Ishikawa (cell line): Measurements from ENCODE around the gene G6PC2.

Experiments used
- CEBPB ChIP-seq: IDR thresholded peaks from 2 replicates; pipeline ENCODE4 v1.6.1; 2012
- CREB1 ChIP-seq: IDR thresholded peaks from 2 replicates; pipeline ENCODE4 v1.6.1; 2012; ENCODE audit warnings: low read depth
- EGR1 ChIP-seq: IDR thresholded peaks from 2 replicates; pipeline ENCODE4 v1.6.1; 2012
- EP300 ChIP-seq: IDR thresholded peaks from 2 replicates; pipeline ENCODE4 v1.6.1; 2012; ENCODE audit warnings: borderline replicate concordance
- FOXM1 ChIP-seq: IDR thresholded peaks from 2 replicates; pipeline ENCODE4 v1.6.1; 2012; ENCODE audit warnings: low read depth, borderline replicate concordance
- NFIC ChIP-seq: IDR thresholded peaks from 2 replicates; pipeline ENCODE4 v1.6.1; 2012
- RAD21 ChIP-seq: IDR thresholded peaks from 2 replicates; pipeline ENCODE4 v1.6.1; 2012; ENCODE audit warnings: low read depth
- TAF1 ChIP-seq: IDR thresholded peaks from 2 replicates; pipeline ENCODE4 v1.6.1; 2012; ENCODE audit warnings: low read depth, mild to moderate bottlenecking
- TCF12 ChIP-seq: IDR thresholded peaks from 2 replicates; pipeline ENCODE4 v1.6.1; 2012; ENCODE audit warnings: low read depth
- TEAD4 ChIP-seq: IDR thresholded peaks from 2 replicates; pipeline ENCODE4 v1.6.1; 2012
- YY1 ChIP-seq: IDR thresholded peaks from 2 replicates; pipeline ENCODE4 v1.6.1; 2012; ENCODE audit warnings: low read depth
- ZBTB7A ChIP-seq: IDR thresholded peaks from 2 replicates; pipeline ENCODE4 v1.6.1; 2012; ENCODE audit warnings: low read depth
- TF ChIP-seq, protein P1 (sequence below): IDR thresholded peaks from 2 replicates; pipeline ENCODE4 v1.6.1; 2012; ENCODE audit warnings: low read depth, mild to moderate bottlenecking
- TF ChIP-seq, protein P2 (sequence below): IDR thresholded peaks from 2 replicates; pipeline ENCODE4 v1.6.1; 2012
- TF ChIP-seq, protein P3 (sequence below): IDR thresholded peaks from 2 replicates; pipeline ENCODE4 v1.6.1; 2012

Gene G6PC2

DNA sequence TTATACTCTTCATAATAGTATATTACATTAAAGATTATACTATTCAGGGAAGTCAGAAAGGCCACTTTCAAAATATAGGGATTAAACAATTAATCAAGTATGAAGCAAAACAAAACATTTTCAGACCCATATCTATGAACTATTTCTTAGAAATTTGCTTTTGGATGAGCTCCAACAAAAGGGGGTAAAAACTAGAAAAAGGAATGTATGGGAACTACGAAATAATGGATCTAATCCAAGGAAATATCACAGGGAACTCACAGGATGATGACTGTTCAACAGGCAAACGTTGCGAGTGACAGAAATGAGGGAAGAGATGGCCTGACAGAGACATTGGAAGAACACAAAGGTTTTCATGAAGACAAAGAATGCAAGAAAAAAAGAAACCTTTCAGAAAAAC lies 27.9 kb downstream of the G6PC2 start:
- TF ChIP-seq TCF12 (no peak), NFIC (no peak), CREB1 (no peak), EGR1 (no peak), TAF1 (no peak), TEAD4 (no peak), FOXM1 (no peak), EP300 (no peak), CEBPB (no peak), RAD21 (no peak), ZBTB7A (no peak), YY1 (no peak)
- TF ChIP-seq, protein P1, sequence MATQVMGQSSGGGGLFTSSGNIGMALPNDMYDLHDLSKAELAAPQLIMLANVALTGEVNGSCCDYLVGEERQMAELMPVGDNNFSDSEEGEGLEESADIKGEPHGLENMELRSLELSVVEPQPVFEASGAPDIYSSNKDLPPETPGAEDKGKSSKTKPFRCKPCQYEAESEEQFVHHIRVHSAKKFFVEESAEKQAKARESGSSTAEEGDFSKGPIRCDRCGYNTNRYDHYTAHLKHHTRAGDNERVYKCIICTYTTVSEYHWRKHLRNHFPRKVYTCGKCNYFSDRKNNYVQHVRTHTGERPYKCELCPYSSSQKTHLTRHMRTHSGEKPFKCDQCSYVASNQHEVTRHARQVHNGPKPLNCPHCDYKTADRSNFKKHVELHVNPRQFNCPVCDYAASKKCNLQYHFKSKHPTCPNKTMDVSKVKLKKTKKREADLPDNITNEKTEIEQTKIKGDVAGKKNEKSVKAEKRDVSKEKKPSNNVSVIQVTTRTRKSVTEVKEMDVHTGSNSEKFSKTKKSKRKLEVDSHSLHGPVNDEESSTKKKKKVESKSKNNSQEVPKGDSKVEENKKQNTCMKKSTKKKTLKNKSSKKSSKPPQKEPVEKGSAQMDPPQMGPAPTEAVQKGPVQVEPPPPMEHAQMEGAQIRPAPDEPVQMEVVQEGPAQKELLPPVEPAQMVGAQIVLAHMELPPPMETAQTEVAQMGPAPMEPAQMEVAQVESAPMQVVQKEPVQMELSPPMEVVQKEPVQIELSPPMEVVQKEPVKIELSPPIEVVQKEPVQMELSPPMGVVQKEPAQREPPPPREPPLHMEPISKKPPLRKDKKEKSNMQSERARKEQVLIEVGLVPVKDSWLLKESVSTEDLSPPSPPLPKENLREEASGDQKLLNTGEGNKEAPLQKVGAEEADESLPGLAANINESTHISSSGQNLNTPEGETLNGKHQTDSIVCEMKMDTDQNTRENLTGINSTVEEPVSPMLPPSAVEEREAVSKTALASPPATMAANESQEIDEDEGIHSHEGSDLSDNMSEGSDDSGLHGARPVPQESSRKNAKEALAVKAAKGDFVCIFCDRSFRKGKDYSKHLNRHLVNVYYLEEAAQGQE = no peak
- TF ChIP-seq, protein P2, sequence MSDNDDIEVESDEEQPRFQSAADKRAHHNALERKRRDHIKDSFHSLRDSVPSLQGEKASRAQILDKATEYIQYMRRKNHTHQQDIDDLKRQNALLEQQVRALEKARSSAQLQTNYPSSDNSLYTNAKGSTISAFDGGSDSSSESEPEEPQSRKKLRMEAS = no peak
- TF ChIP-seq, protein P3, sequence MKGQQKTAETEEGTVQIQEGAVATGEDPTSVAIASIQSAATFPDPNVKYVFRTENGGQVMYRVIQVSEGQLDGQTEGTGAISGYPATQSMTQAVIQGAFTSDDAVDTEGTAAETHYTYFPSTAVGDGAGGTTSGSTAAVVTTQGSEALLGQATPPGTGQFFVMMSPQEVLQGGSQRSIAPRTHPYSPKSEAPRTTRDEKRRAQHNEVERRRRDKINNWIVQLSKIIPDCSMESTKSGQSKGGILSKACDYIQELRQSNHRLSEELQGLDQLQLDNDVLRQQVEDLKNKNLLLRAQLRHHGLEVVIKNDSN = no peak

DNA sequence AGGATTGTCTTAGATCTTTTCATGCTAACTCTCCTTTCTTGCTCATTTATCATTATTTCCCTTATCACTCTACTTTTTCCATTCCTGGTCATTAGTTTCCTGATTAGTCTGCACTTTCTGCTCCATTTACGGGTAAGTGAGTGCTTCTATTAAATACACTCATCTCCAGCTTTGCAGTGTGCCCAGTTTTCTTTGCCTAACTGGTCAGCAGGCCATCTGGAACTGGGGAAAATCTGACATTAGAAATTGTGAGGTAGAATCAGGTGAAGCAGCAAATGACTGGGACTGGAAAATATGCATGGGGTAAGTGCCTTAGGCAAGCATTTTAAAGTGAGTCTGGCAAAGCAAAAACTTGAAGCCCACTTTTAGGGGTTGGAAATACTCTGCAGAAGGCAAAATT lies 29.2 kb downstream of the G6PC2 start:
- no peak for TF ChIP-seq TEAD4
- TF ChIP-seq EGR1 = no peak
- no peak for TF ChIP-seq CREB1
- TF ChIP-seq, protein P3 = no peak
- TF ChIP-seq TCF12 = no peak
- TF ChIP-seq, protein P2 = no peak
- TF ChIP-seq ZBTB7A = no peak
- TF ChIP-seq CEBPB = no peak
- TF ChIP-seq NFIC = no peak
- TF ChIP-seq, protein P1 = no peak
- TF ChIP-seq YY1 = no peak
- TF ChIP-seq EP300 = no peak

DNA sequence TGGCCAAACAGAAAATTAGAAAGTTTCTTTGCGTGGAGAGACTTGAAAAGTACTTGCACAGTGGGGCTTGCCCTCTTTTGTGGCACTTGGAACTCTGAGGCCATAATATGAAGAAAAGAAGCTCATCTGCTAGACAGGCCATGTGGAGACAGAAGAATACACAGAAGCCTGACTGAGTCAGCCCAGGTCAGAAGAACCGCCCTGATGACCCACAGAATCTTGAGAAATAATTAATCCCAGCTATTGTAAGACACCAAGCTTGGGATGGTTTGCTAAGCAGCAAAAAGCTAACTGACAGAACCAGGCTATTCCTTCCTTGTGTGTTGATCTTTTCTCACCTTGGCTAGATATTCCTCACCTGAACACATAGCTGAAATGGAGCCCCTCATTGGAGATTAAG lies 33.7 kb downstream of the G6PC2 start:
- TF ChIP-seq TEAD4 (no peak), TCF12 (no peak), RAD21 (no peak), NFIC (no peak), YY1 (no peak), TAF1 (no peak), CREB1 (no peak)
- TF ChIP-seq, protein P2 = no peak

DNA sequence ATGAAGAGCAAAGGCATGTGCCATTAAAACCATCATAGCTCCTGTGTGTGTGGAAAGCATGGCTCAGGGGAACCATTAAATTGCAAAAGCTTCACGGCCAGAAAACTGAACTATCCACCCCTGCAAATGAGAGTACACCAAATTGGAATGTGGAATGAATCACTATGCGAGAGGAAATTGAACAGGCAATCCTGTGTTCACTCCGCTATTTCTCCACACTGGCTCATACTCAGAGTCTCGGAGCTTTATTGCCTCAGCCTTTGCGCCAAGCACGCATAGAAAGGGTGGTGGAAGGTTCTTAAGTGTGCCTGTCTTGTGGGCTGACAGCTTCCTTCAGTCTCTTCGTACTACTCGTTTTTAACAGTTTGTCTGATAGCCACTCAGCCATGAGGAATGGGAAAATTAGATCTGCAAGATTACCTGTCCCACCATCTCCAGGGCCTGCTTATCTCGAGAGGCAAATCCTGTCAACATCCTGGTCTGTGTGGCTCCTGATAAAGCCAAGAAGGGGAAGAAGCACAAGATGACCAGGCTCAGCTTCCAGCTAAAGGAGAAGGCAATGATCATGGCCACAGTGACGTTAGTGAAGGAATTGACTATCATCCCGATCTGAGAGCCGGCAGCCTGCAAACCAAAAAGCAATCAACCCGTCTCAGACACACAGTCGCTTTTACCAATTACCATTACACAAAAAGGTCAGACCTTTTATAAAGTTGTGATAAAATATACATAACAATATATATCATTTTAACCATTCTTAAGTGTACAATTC lies 34.9 kb downstream of the G6PC2 start:
- TF ChIP-seq, protein P3 = no peak
- TF ChIP-seq RAD21 (no peak), CEBPB (no peak), YY1 (no peak), CREB1 (no peak), TAF1 (no peak)

DNA sequence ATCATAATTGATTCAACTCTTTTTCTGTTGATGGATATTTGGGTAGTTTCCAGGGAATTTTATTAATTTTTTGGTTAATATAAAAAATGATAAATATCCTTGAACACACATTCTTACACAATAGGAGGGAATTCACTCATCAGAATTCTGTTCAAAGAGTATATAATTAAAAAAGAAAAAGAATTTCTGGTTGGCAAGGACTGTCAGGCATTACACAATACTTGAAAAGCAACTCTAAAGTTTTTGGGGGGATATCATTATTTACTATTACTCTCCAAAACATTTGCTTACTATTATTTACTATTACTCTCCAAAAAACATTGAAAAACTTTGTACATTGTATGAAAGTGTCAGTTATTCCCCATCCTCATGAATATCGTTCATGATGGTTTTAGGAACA lies 38.0 kb downstream of the G6PC2 start:
- no peak for TF ChIP-seq TCF12
- TF ChIP-seq ZBTB7A = no peak
- TF ChIP-seq TEAD4 = no peak
- TF ChIP-seq, protein P2 = no peak
- no peak for TF ChIP-seq YY1
- no peak for TF ChIP-seq TAF1
- no peak for TF ChIP-seq CEBPB
- TF ChIP-seq, protein P1 = no peak
- TF ChIP-seq FOXM1 = no peak
- TF ChIP-seq EGR1 = no peak
- TF ChIP-seq, protein P3 = no peak
